ENCODE data around the gene CAMTA1. TPM values are rescaled to one million over a fixed set of nuclear protein-coding genes. Genes with fewer than 3 reads are reported as not detected.

The CAMTA1 gene
- total RNA-seq, 1 donor from 2014 or later: 77.6 TPM

GRCh38 chr1:7036386-7036785 lies 251.1 kb downstream of the CAMTA1 start:
- H3K9me3 ChIP-seq (ENCODE audit: insufficient read depth, low read depth, low read length): no peaks in the 10 kb centered on the region
- no peak overlapping the region for H3K9ac ChIP-seq (ENCODE audit: low read length)
- Mint-ChIP-seq H3K9me3 (ENCODE audit: unreplicated experiment) (peaks cover 6% of the 10 kb centered on the region), H3K4me3 (ENCODE audit: unreplicated experiment) (no peak overlapping the region), H3K27ac (ENCODE audit: unreplicated experiment) (no peak overlapping the region), H3K36me3 (ENCODE audit: low read depth, unreplicated experiment) (peaks cover 2% of the 10 kb centered on the region), H3K27me3 (ENCODE audit: low read depth, unreplicated experiment) (peaks cover 10% of the 10 kb centered on the region), H3K4me1 (ENCODE audit: low read depth, unreplicated experiment) (no peaks in the 10 kb centered on the region)
- no peak for DNase-seq (ENCODE audit: low read depth)
- TF ChIP-seq, protein P1, sequence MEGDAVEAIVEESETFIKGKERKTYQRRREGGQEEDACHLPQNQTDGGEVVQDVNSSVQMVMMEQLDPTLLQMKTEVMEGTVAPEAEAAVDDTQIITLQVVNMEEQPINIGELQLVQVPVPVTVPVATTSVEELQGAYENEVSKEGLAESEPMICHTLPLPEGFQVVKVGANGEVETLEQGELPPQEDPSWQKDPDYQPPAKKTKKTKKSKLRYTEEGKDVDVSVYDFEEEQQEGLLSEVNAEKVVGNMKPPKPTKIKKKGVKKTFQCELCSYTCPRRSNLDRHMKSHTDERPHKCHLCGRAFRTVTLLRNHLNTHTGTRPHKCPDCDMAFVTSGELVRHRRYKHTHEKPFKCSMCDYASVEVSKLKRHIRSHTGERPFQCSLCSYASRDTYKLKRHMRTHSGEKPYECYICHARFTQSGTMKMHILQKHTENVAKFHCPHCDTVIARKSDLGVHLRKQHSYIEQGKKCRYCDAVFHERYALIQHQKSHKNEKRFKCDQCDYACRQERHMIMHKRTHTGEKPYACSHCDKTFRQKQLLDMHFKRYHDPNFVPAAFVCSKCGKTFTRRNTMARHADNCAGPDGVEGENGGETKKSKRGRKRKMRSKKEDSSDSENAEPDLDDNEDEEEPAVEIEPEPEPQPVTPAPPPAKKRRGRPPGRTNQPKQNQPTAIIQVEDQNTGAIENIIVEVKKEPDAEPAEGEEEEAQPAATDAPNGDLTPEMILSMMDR (IDR thresholded peaks at IDR 0.05; ENCODE audit: insufficient read depth, low read depth, low read length): no peak
- TF ChIP-seq EZH2 (IDR thresholded peaks at IDR 0.05; ENCODE audit: insufficient read depth, low read length): no peak
- H3K27me3 ChIP-seq (ENCODE audit: insufficient read depth, low read length): no peaks in the 10 kb centered on the region
- no peaks in the 10 kb centered on the region for H3K79me2 ChIP-seq (ENCODE audit: insufficient read depth, low read length)
- H3K4me3 ChIP-seq (ENCODE audit: insufficient read depth, low read depth, low read length): no peak overlapping the region
- no peak overlapping the region for H2AFZ ChIP-seq (ENCODE audit: low read depth, low read length)
- FAIRE-seq: no peak
- no peak overlapping the region for H3K4me2 ChIP-seq (ENCODE audit: low read length)
- no peaks in the 10 kb centered on the region for H3K36me3 ChIP-seq (ENCODE audit: insufficient read depth, low read length)
- no peak overlapping the region for H3K27ac ChIP-seq (ENCODE audit: low read depth, low read length)
- H4K20me1 ChIP-seq (ENCODE audit: insufficient read depth, low read length): no peaks in the 10 kb centered on the region
- no peaks in the 10 kb centered on the region for H3K4me1 ChIP-seq (ENCODE audit: insufficient read depth, low read length)

DNA sequence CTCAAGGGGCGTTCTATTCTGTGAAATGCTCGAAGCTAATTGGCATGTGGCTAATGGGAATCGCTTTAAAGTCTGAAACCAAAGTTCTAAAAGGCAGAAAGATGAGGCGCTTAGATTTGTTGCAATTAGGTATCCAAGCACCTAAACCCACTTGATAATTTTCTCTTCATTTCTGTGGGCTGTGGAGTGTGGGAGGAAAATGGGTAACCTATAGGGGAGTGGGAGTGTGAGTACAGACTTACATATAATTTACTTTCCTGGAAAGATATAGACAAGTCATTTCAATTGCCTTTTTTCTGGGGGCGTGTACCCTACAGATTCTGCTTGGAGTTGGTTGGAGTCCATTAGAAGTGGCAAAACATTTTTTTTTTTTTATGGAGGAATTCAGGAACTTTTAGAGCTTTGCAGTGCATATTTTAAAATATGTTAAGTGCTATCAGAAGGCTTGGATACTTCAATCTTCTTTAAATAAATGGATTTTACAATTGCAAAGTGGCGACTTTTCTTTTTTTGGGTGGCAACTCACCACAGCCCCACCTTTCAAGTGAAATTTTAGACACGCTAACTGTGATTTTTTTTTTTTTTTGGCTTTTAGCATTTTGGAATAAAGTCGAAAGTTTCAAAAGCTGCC lies 254.5 kb downstream of the CAMTA1 start:
- FAIRE-seq (no peak), DNase-seq (ENCODE audit: low read depth) (no peak)
- H3K9me3 ChIP-seq (ENCODE audit: insufficient read depth, low read depth, low read length): no peaks in the 10 kb centered on the region
- Mint-ChIP-seq H3K27me3 (ENCODE audit: low read depth, unreplicated experiment) (peaks cover 21% of the 10 kb centered on the region), H3K27ac (ENCODE audit: unreplicated experiment) (no peak overlapping the region), H3K36me3 (ENCODE audit: low read depth, unreplicated experiment) (no peaks in the 10 kb centered on the region), H3K9me3 (ENCODE audit: unreplicated experiment) (no peaks in the 10 kb centered on the region), H3K4me3 (ENCODE audit: unreplicated experiment) (no peak overlapping the region), H3K4me1 (ENCODE audit: low read depth, unreplicated experiment) (no peaks in the 10 kb centered on the region)
- H4K20me1 ChIP-seq (ENCODE audit: insufficient read depth, low read length): no peaks in the 10 kb centered on the region
- H3K4me1 ChIP-seq (ENCODE audit: insufficient read depth, low read length): no peaks in the 10 kb centered on the region
- H3K4me3 ChIP-seq (ENCODE audit: insufficient read depth, low read depth, low read length): no peak overlapping the region
- H3K27ac ChIP-seq (ENCODE audit: low read depth, low read length): no peak overlapping the region
- H3K36me3 ChIP-seq (ENCODE audit: insufficient read depth, low read length): no peaks in the 10 kb centered on the region
- TF ChIP-seq, protein P1 (IDR thresholded peaks at IDR 0.05; ENCODE audit: insufficient read depth, low read depth, low read length): no peak
- no peak for TF ChIP-seq EZH2 (IDR thresholded peaks at IDR 0.05; ENCODE audit: insufficient read depth, low read length)
- H3K27me3 ChIP-seq (ENCODE audit: insufficient read depth, low read length): no peaks in the 10 kb centered on the region
- no peak overlapping the region for H2AFZ ChIP-seq (ENCODE audit: low read depth, low read length)
- no peak overlapping the region for H3K4me2 ChIP-seq (ENCODE audit: low read length)
- no peak overlapping the region for H3K9ac ChIP-seq (ENCODE audit: low read length)
- H3K79me2 ChIP-seq (ENCODE audit: insufficient read depth, low read length): no peaks in the 10 kb centered on the region

DNA sequence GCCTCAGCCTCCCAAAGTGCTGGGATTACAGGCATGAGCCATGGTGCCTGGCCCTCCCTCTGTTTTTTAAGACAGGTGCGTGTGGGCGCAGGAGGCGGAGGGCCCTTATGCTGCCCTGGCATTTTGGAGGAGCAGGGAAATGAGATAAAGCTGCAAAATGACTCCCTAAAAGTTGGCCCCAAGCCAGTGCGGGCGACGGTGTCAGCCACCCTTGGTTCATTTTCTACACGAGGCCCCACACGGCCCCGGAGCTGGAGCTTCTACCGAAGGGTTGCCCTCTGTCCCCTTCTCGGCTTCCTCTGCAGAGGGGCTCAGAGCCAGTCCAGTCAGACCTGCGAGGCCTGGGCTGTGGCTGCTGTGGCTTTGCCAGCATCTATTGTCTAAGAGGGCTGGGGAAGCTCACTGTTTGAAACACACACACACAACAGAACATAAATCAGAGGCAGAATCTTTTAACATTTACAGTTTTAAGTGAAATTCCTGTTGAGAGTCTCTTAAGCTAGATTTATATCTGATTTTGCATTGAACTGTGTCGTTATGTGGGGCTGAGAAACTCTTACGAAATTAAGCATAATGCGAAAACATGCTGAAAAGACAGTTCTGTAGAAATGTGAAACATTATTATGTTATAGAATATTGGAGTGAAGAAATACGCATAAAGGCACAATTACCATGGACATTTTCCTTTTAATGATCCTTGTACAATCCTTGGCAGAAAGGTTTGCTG lies 255.9 kb downstream of the CAMTA1 start:
- no peaks in the 10 kb centered on the region for H3K4me1 Mint-ChIP-seq (ENCODE audit: low read depth, unreplicated experiment)
- DNase-seq (ENCODE audit: low read depth): no peak
- Histone ChIP-seq H2AFZ (ENCODE audit: low read depth, low read length) (no peak overlapping the region), H3K9ac (ENCODE audit: low read length) (no peak overlapping the region), H3K36me3 (ENCODE audit: insufficient read depth, low read length) (no peaks in the 10 kb centered on the region), H3K4me3 (ENCODE audit: insufficient read depth, low read depth, low read length) (no peak overlapping the region), H3K79me2 (ENCODE audit: insufficient read depth, low read length) (no peaks in the 10 kb centered on the region), H3K4me1 (ENCODE audit: insufficient read depth, low read length) (no peaks in the 10 kb centered on the region), H3K27me3 (ENCODE audit: insufficient read depth, low read length) (no peaks in the 10 kb centered on the region), H3K27ac (ENCODE audit: low read depth, low read length) (no peak overlapping the region), H3K9me3 (ENCODE audit: insufficient read depth, low read depth, low read length) (no peaks in the 10 kb centered on the region), H3K4me2 (ENCODE audit: low read length) (no peak overlapping the region), H4K20me1 (ENCODE audit: insufficient read depth, low read length) (no peaks in the 10 kb centered on the region)
- TF ChIP-seq, protein P1 (IDR thresholded peaks at IDR 0.05; ENCODE audit: insufficient read depth, low read depth, low read length): no peak
- TF ChIP-seq EZH2 (IDR thresholded peaks at IDR 0.05; ENCODE audit: insufficient read depth, low read length): no peak
- no peak overlapping the region for H3K27ac Mint-ChIP-seq (ENCODE audit: unreplicated experiment)
- no peaks in the 10 kb centered on the region for H3K9me3 Mint-ChIP-seq (ENCODE audit: unreplicated experiment)
- no peak for FAIRE-seq
- no peak overlapping the region for H3K4me3 Mint-ChIP-seq (ENCODE audit: unreplicated experiment)
- H3K36me3 Mint-ChIP-seq (ENCODE audit: low read depth, unreplicated experiment): no peaks in the 10 kb centered on the region
- peaks cover 22% of the 10 kb centered on the region for H3K27me3 Mint-ChIP-seq (ENCODE audit: low read depth, unreplicated experiment)

All from astrocyte (in vitro differentiated cells and primary cell).